ENCODE measurements around the gene SCGB2B2. TPM values are rescaled to one million over a fixed set of nuclear protein-coding genes. Genes with fewer than 3 reads are reported as not detected.

Gene SCGB2B2
- polyA plus RNA-seq, 1 of the 3 experiments (the other 2 are of a cell fraction): 0.03 TPM

DNA sequence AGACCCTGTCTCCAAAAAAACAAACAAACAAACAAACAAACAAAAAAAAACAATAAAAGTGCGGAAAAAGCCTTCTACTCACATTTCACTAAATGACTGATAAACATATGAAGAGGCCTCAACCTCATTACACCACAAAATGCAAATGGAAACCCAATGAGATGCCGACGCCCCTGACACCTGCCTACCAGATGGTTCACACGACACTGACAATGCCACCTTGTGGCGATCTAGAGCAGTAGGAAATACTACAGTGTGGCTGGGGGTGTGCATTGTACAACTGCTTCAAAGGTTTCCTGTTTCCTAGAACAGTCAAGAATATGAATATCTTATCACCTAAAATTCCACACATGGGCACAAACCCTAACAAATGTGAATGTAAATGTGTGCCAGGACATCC is 14.0 kb downstream of the SCGB2B2 start:
- 16% methylated on average over 5 of the region's 5 CpGs for WGBS (ENCODE audit: low lambda C conversion rate)
- H3K9ac ChIP-seq: no peak overlapping the region
- H4K20me1 ChIP-seq (ENCODE audit: insufficient read depth): no peaks in the 10 kb centered on the region
- no peaks in the 10 kb centered on the region for H3K36me3 ChIP-seq (replicated peaks in 1 of 2; ENCODE audit: control insufficient read depth in 1 of 2, insufficient read depth in 2 of 2, low read length in 1 of 2)
- H2AFZ ChIP-seq (ENCODE audit: low read depth): no peak overlapping the region
- no peak overlapping the region for H3K4me2 ChIP-seq
- DNase-seq: peak; percentile 68
- H3K4me3 ChIP-seq (ENCODE audit: low read depth in 2 of 2, low read length in 1 of 2): no peak overlapping the region
- ChIA-PET CTCF (interaction anchor here (1.1 to 5.2 kb wide), 6 partner anchors 9 to 23 kb away, joined by 4 to 71 read pairs (median 6); partner anchors contain the start of genes SCGB2B2 and ZNF302), POLR2A (no interaction called here)
- H3K79me2 ChIP-seq (ENCODE audit: insufficient read depth): no peaks in the 10 kb centered on the region
- H3K9me3 ChIP-seq: no peaks in the 10 kb centered on the region
- no peaks in the 10 kb centered on the region for H3K9me2 ChIP-seq
- no peaks in the 10 kb centered on the region for H3F3A ChIP-seq (replicated peaks; ENCODE audit: insufficient read depth)
- no peak overlapping the region for H3K27ac ChIP-seq (ENCODE audit: low read depth in 2 of 2, low read length in 1 of 2)
- TF ChIP-seq GATA2 (CRISPR knock-in tag; IDR thresholded peaks at IDR 0.05) (no peak), SMC3 (IDR thresholded peaks at IDR 0.05; ENCODE audit: low read depth, low read length) (peak; percentile 51; the same call in 1 of the 2 replicates), TCF12 (IDR thresholded peaks at IDR 0.05) (peak; percentile 28; the same call in 1 of the 2 replicates), MEF2A (IDR thresholded peaks at IDR 0.05; ENCODE audit: borderline replicate concordance, low read depth) (no peak), TEAD4 (IDR thresholded peaks at IDR 0.05; ENCODE audit: borderline replicate concordance, insufficient read depth) (no peak), RAD21 (IDR thresholded peaks at IDR 0.05; ENCODE audit: low read length) (peak; percentile 57)
- TF ChIP-seq, protein P1, sequence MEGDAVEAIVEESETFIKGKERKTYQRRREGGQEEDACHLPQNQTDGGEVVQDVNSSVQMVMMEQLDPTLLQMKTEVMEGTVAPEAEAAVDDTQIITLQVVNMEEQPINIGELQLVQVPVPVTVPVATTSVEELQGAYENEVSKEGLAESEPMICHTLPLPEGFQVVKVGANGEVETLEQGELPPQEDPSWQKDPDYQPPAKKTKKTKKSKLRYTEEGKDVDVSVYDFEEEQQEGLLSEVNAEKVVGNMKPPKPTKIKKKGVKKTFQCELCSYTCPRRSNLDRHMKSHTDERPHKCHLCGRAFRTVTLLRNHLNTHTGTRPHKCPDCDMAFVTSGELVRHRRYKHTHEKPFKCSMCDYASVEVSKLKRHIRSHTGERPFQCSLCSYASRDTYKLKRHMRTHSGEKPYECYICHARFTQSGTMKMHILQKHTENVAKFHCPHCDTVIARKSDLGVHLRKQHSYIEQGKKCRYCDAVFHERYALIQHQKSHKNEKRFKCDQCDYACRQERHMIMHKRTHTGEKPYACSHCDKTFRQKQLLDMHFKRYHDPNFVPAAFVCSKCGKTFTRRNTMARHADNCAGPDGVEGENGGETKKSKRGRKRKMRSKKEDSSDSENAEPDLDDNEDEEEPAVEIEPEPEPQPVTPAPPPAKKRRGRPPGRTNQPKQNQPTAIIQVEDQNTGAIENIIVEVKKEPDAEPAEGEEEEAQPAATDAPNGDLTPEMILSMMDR (IDR thresholded peaks at IDR 0.05): peak; percentile 41
- TF ChIP-seq, protein P2, sequence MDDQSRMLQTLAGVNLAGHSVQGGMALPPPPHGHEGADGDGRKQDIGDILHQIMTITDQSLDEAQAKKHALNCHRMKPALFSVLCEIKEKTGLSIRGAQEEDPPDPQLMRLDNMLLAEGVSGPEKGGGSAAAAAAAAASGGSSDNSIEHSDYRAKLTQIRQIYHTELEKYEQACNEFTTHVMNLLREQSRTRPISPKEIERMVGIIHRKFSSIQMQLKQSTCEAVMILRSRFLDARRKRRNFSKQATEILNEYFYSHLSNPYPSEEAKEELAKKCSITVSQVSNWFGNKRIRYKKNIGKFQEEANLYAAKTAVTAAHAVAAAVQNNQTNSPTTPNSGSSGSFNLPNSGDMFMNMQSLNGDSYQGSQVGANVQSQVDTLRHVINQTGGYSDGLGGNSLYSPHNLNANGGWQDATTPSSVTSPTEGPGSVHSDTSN (IDR thresholded peaks at IDR 0.05): no peak
- TF ChIP-seq, protein P3, sequence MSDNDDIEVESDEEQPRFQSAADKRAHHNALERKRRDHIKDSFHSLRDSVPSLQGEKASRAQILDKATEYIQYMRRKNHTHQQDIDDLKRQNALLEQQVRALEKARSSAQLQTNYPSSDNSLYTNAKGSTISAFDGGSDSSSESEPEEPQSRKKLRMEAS (IDR thresholded peaks at IDR 0.05; ENCODE audit: low read depth): no peak
- TF ChIP-seq, protein P4, sequence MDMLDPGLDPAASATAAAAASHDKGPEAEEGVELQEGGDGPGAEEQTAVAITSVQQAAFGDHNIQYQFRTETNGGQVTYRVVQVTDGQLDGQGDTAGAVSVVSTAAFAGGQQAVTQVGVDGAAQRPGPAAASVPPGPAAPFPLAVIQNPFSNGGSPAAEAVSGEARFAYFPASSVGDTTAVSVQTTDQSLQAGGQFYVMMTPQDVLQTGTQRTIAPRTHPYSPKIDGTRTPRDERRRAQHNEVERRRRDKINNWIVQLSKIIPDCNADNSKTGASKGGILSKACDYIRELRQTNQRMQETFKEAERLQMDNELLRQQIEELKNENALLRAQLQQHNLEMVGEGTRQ (IDR thresholded peaks at IDR 0.05; ENCODE audit: borderline replicate concordance, low read depth, low read length): no peak
- peaks cover 0 to 15% of the 10 kb centered on the region in 2 experiments; a peak in 1 of 4 replicates for H3K4me1 ChIP-seq (ENCODE audit: control insufficient read depth in 1 of 2, insufficient read depth in 2 of 2, low read depth in 1 of 2, low read length in 1 of 2)
- no peaks in the 10 kb centered on the region for H3K27me3 ChIP-seq (ENCODE audit: insufficient read depth)

DNA sequence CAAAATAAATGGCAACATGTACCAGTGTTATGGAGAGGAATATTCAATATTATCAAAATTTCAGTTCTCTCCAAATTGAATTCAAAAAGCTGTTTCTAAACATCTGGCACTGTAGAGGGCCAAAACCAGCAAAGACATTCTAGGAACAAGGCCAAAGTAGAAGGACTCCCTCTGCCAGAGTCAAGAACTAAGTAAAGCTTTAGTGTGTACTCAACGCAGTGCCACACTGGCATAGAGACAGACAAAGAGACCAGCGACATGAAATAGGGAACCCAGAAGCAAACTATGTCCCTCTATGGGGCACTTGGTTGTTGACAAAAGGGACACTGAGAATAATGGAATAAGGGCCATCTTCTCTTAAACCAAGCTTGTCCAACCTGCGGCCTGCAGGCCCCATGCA is 15.6 kb downstream of the SCGB2B2 start:
- Histone ChIP-seq H3F3A (replicated peaks; ENCODE audit: insufficient read depth) (no peaks in the 10 kb centered on the region), H3K27me3 (ENCODE audit: insufficient read depth) (no peaks in the 10 kb centered on the region), H2AFZ (ENCODE audit: low read depth) (no peak overlapping the region), H3K9me2 (no peaks in the 10 kb centered on the region), H3K9me3 (no peaks in the 10 kb centered on the region), H4K20me1 (ENCODE audit: insufficient read depth) (no peaks in the 10 kb centered on the region), H3K27ac (ENCODE audit: low read depth in 2 of 2, low read length in 1 of 2) (no peak overlapping the region), H3K79me2 (ENCODE audit: insufficient read depth) (no peaks in the 10 kb centered on the region), H3K4me1 (ENCODE audit: control insufficient read depth in 1 of 2, insufficient read depth in 2 of 2, low read depth in 1 of 2, low read length in 1 of 2) (peaks cover 0 to 15% of the 10 kb centered on the region in 2 experiments; a peak in 1 of 4 replicates), H3K4me2 (no peak overlapping the region), H3K9ac (no peak overlapping the region), H3K4me3 (ENCODE audit: low read depth in 2 of 2, low read length in 1 of 2) (no peak overlapping the region), H3K36me3 (replicated peaks in 1 of 2; ENCODE audit: control insufficient read depth in 1 of 2, insufficient read depth in 2 of 2, low read length in 1 of 2) (no peaks in the 10 kb centered on the region)
- 59% methylated on average over 3 of the region's 3 CpGs for WGBS (ENCODE audit: low lambda C conversion rate)
- DNase-seq: no peak
- ChIA-PET CTCF (interaction anchor here (1.0 to 5.2 kb wide), 3 partner anchors 8 to 22 kb away, joined by 3 to 71 read pairs (median 4); no protein-coding TSS in a partner anchor), POLR2A (interaction anchor here (1.6 kb wide), 1 partner anchor 15 kb away, joined by 4 read pairs; no protein-coding TSS in a partner anchor)
- TF ChIP-seq ELF1 (IDR thresholded peaks at IDR 0.05) (no peak), TEAD4 (IDR thresholded peaks at IDR 0.05; ENCODE audit: borderline replicate concordance, insufficient read depth) (no peak), RCOR1 (IDR thresholded peaks at IDR 0.05; ENCODE audit: low read length) (no peak), NRF1 (IDR thresholded peaks at IDR 0.05; ENCODE audit: low read depth, low read length) (no peak), GABPA (IDR thresholded peaks at IDR 0.05; ENCODE audit: low read depth) (no peak), EZH2phosphoT487 (IDR thresholded peaks at IDR 0.05; ENCODE audit: borderline replicate concordance, low read depth) (no peak)
- TF ChIP-seq, protein P5, sequence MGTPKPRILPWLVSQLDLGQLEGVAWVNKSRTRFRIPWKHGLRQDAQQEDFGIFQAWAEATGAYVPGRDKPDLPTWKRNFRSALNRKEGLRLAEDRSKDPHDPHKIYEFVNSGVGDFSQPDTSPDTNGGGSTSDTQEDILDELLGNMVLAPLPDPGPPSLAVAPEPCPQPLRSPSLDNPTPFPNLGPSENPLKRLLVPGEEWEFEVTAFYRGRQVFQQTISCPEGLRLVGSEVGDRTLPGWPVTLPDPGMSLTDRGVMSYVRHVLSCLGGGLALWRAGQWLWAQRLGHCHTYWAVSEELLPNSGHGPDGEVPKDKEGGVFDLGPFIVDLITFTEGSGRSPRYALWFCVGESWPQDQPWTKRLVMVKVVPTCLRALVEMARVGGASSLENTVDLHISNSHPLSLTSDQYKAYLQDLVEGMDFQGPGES (IDR thresholded peaks at IDR 0.05; ENCODE audit: low read depth, low read length): no peak
- TF ChIP-seq, protein P2 (IDR thresholded peaks at IDR 0.05): no peak
- TF ChIP-seq, protein P6, sequence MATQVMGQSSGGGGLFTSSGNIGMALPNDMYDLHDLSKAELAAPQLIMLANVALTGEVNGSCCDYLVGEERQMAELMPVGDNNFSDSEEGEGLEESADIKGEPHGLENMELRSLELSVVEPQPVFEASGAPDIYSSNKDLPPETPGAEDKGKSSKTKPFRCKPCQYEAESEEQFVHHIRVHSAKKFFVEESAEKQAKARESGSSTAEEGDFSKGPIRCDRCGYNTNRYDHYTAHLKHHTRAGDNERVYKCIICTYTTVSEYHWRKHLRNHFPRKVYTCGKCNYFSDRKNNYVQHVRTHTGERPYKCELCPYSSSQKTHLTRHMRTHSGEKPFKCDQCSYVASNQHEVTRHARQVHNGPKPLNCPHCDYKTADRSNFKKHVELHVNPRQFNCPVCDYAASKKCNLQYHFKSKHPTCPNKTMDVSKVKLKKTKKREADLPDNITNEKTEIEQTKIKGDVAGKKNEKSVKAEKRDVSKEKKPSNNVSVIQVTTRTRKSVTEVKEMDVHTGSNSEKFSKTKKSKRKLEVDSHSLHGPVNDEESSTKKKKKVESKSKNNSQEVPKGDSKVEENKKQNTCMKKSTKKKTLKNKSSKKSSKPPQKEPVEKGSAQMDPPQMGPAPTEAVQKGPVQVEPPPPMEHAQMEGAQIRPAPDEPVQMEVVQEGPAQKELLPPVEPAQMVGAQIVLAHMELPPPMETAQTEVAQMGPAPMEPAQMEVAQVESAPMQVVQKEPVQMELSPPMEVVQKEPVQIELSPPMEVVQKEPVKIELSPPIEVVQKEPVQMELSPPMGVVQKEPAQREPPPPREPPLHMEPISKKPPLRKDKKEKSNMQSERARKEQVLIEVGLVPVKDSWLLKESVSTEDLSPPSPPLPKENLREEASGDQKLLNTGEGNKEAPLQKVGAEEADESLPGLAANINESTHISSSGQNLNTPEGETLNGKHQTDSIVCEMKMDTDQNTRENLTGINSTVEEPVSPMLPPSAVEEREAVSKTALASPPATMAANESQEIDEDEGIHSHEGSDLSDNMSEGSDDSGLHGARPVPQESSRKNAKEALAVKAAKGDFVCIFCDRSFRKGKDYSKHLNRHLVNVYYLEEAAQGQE (IDR thresholded peaks at IDR 0.05; ENCODE audit: low read depth, low read length): no peak

Measured in SK-N-SH (cell line).